HepG2 (cell line): ENCODE data around the gene TARBP2. TPM values are rescaled to one million over a fixed set of nuclear protein-coding genes. Genes with fewer than 3 reads are reported as not detected.

Experiments used
- ATAC-seq: fragments of 200-7000 bp; cut with Tn5 transposase; 3 replicates; pipeline ENCODE4 v1.9.1; 2020; ENCODE audit warnings: mild to moderate bottlenecking, moderate library complexity
- BruUV-seq: library from RNA; stranded (reverse); fragments of 400-500 nt; replicated peaks from 2 replicates; lab custom pipeline; 2021; lab: Mats Ljungman, UMichigan
- CTCF ChIA-PET: fragments of 300-600 bp; formaldehyde crosslinking; extraction: SDS; loops from one replicate; lab custom pipeline; 2021; ENCODE audit warnings: low total read pairs, inconsistent platforms, low intra/inter-chr PET ratio; lab: Yijun Ruan, JAX
- POLR2A ChIA-PET: fragments of 350-600 bp; sonication (Branson Sonifier 250); formaldehyde crosslinking; loops from one replicate; lab custom pipeline; 2020; ENCODE audit warnings: antibody characterized with exemption, inconsistent platforms; lab: Yijun Ruan, JAX
- DNase-seq: peaks from one replicate; pipeline ENCODE4 v3.0.0-alpha.2; 2015; ENCODE audit warnings: low spot score
- FAIRE-seq: peaks from 3 replicates; lab custom pipeline; 2011; peaks lifted over from hg19 to GRCh38; lab: Jason Lieb, UNC
- H2AFZ ChIP-seq: one replicate; pipeline ENCODE4 v1.6.1; 2011; ENCODE audit warnings: low read length, inconsistent platforms
- H3K27ac ChIP-seq: fragments of 300-600 bp; 3 replicates; pipeline ENCODE4 v1.8.0; 2011; ENCODE audit warnings: mixed run types, mild to moderate bottlenecking, mixed read lengths, low read length, inconsistent platforms; ENCODE audit not compliant: insufficient read depth; ENCODE audit errors: extremely low read length
- H3K27me3 ChIP-seq, 2 experiments: fragments of 200-600 bp in 1 of 2; 2 replicates in 1 of 2; 3 replicates in 1 of 2; pipeline versions ENCODE4 v1.6.0 to v1.8.0; 2011; ENCODE audit warnings: low read length in 2 of 2, mild to moderate bottlenecking in 2 of 2, moderate library complexity in 2 of 2, inconsistent platforms in 1 of 2; ENCODE audit not compliant: insufficient read depth in 2 of 2, control insufficient read depth in 1 of 2
- H3K36me3 ChIP-seq, 2 experiments: fragments of 200-600 bp in 1 of 2; replicated peaks in 1 of 2; 2 replicates in 1 of 2; 3 replicates in 1 of 2; pipeline versions ENCODE4 v1.5.1 to v1.8.0; 2011; ENCODE audit warnings: low read length in 2 of 2, inconsistent platforms in 1 of 2; ENCODE audit not compliant: insufficient read depth in 2 of 2, control insufficient read depth in 1 of 2
- H3K4me1 ChIP-seq: 2 replicates; pipeline ENCODE4 v1.5.1; 2012; ENCODE audit warnings: low read length, inconsistent platforms; ENCODE audit not compliant: insufficient read depth
- H3K4me2 ChIP-seq: 2 replicates; pipeline ENCODE4 v1.6.0; 2011; ENCODE audit warnings: low read depth, low read length, inconsistent platforms
- H3K4me3 ChIP-seq, 3 experiments: fragments of 200-600 bp in 1 of 3; sonication (generic), shearing (Covaris generic) in 1 of 3; replicated peaks in 1 of 3; 2 replicates each; pipeline ENCODE4 v1.5.1; 2011 to 2016; ENCODE audit warnings: low read length in 3 of 3, inconsistent platforms in 2 of 3, low read depth in 2 of 3, mild to moderate bottlenecking in 2 of 3, control low read depth in 1 of 3, mixed read lengths in 1 of 3; ENCODE audit not compliant: insufficient read depth in 1 of 3
- H3K79me2 ChIP-seq: one replicate; pipeline ENCODE4 v1.6.1; 2011; ENCODE audit warnings: low read length, inconsistent platforms; ENCODE audit not compliant: insufficient read depth
- H3K9ac ChIP-seq: 2 replicates; pipeline ENCODE4 v1.6.0; 2011; ENCODE audit warnings: mild to moderate bottlenecking, low read depth, low read length, inconsistent platforms; ENCODE audit not compliant: insufficient read depth
- H3K9me3 ChIP-seq: 2 replicates; pipeline ENCODE4 v1.5.1; 2012; ENCODE audit warnings: mild to moderate bottlenecking, low read length
- H4K20me1 ChIP-seq: 2 replicates; pipeline ENCODE4 v1.6.0; 2011; ENCODE audit warnings: inconsistent platforms, mild to moderate bottlenecking, low read length, moderate library complexity; ENCODE audit not compliant: insufficient read depth
- AGO2 ChIP-seq: fragments of 200-400 bp; formaldehyde crosslinking; optimal IDR thresholded peaks from 2 replicates; pipeline ENCODE3; 2017; ENCODE audit warnings: mild to moderate bottlenecking, low read depth, low read length, moderate library complexity
- ETV6 ChIP-seq: sonication (generic); formaldehyde crosslinking; conservative IDR thresholded peaks from 2 replicates; pipeline ENCODE4 v1.4.0; 2020; ENCODE audit warnings: missing genetic modification reagents
- KDM5B ChIP-seq: sonication (generic); formaldehyde crosslinking; IDR thresholded peaks from 2 replicates; pipeline ENCODE4 v1.4.0; 2020; ENCODE audit warnings: missing genetic modification reagents, mild to moderate bottlenecking, borderline replicate concordance
- MAZ ChIP-seq, 2 experiments: sonication (generic) in 1 of 2; formaldehyde crosslinking in 1 of 2; IDR thresholded peaks; 2 replicates each; pipeline versions ENCODE4 v1.5.0 to v1.6.1; 2012 to 2020; ENCODE audit warnings: low read depth in 2 of 2, mild to moderate bottlenecking in 2 of 2, borderline replicate concordance in 1 of 2, improper control_type of control experiment in 1 of 2, low read length in 1 of 2, missing genetic modification reagents in 1 of 2, moderate library complexity in 1 of 2
- MEIS2 ChIP-seq: sonication (generic); formaldehyde crosslinking; IDR thresholded peaks from 2 replicates; pipeline ENCODE4 v1.9.0; 2021; ENCODE audit warnings: mild to moderate bottlenecking, missing genetic modification reagents
- MTF2 ChIP-seq: sonication (generic); formaldehyde crosslinking; IDR thresholded peaks from 2 replicates; pipeline ENCODE4 v1.5.0; 2020; ENCODE audit warnings: missing genetic modification reagents, borderline replicate concordance
- NFRKB ChIP-seq: fragments of 450-650 bp; IDR thresholded peaks from 2 replicates; pipeline ENCODE4 v1.6.1; 2017
- PATZ1 ChIP-seq: sonication (generic); formaldehyde crosslinking; IDR thresholded peaks from 2 replicates; pipeline ENCODE4 v1.4.0; 2020; ENCODE audit warnings: missing genetic modification reagents
- TBP ChIP-seq: sonication (generic); formaldehyde crosslinking; IDR thresholded peaks from 2 replicates; pipeline ENCODE4 v1.5.0; 2020; ENCODE audit warnings: missing genetic modification reagents
- TRIM24 ChIP-seq: sonication (generic); formaldehyde crosslinking; IDR thresholded peaks from 2 replicates; pipeline ENCODE4 v1.8.0; 2022; ENCODE audit warnings: mild to moderate bottlenecking, missing genetic modification reagents
- ZBTB7B ChIP-seq: sonication (generic); formaldehyde crosslinking; IDR thresholded peaks from 2 replicates; pipeline ENCODE4 v1.4.0; 2020; ENCODE audit warnings: missing genetic modification reagents
- ZC3H13 ChIP-seq: sonication (generic); formaldehyde crosslinking; IDR thresholded peaks from 2 replicates; pipeline ENCODE4 v1.8.1; 2023; ENCODE audit warnings: mild to moderate bottlenecking, missing genetic modification reagents, moderate library complexity
- ZFP91 ChIP-seq: sonication (generic); formaldehyde crosslinking; IDR thresholded peaks from 2 replicates; pipeline ENCODE4 v1.9.0; 2022; ENCODE audit warnings: missing genetic modification reagents, mild to moderate bottlenecking, borderline replicate concordance
- ZNF234 ChIP-seq: sonication (generic); formaldehyde crosslinking; conservative IDR thresholded peaks from 2 replicates; pipeline ENCODE4 v1.5.1; 2020; ENCODE audit warnings: mild to moderate bottlenecking, missing genetic modification reagents
- WGBS: methylation state at CpG from one replicate; pipeline ENCODE4 v1.1.6; 2017; ENCODE audit warnings: low lambda C conversion rate; 5-methylcytosine and 5-hydroxymethylcytosine counted together
- in situ Hi-C: cut with HindIII; loops from 2 replicates; pipeline ENCODE4 v1.10.0; 2017; ENCODE audit warnings: low pct_unique_long_range_greater_than_20kb; ENCODE audit not compliant: extremely low pct_ligation_motif_present
- intact Hi-C: fragments of 100-400 bp; cut with micrococcal nuclease; formaldehyde crosslinking; loops from one replicate; pipeline ENCODE4 v1.10.0; 2022; ENCODE audit not compliant: unreplicated experiment
- polyA plus RNA-seq, 8 experiments: library from polyadenylated mRNA; depleted of rRNA in 3 of 8; stranded (reverse) in 7 of 8; unstranded in 1 of 8; fragments of >200 nt; fragmentation: Illumina TruSeq in 4 of 8; extraction: Trizol in 4 of 8; gene quantifications; 2 replicates each; pipeline versions ENCODE4 v1.2.1 to v1.2.3, GENCODE V29; 2011 to 2016; ENCODE audit warnings: low read depth in 4 of 8, missing spikeins in 1 of 8, mixed read lengths in 1 of 8; ENCODE audit not compliant: insufficient read depth in 1 of 8
- total RNA-seq, 5 experiments: library from RNA; depleted of rRNA; stranded (reverse); fragments of >200 nt; fragmentation: Illumina TruSeq; extraction: Trizol; gene quantifications; 2 replicates each; pipeline ENCODE4 v1.2.3, GENCODE V29; 2016; ENCODE audit warnings: low read depth in 1 of 5

TARBP2 gene
- total and polyA plus RNA-seq, 2 of the 13 experiments (the other 11 are each of a cell fraction or from before 2014, with no cell fraction given) = 47.0 to 55.5 TPM

DNA sequence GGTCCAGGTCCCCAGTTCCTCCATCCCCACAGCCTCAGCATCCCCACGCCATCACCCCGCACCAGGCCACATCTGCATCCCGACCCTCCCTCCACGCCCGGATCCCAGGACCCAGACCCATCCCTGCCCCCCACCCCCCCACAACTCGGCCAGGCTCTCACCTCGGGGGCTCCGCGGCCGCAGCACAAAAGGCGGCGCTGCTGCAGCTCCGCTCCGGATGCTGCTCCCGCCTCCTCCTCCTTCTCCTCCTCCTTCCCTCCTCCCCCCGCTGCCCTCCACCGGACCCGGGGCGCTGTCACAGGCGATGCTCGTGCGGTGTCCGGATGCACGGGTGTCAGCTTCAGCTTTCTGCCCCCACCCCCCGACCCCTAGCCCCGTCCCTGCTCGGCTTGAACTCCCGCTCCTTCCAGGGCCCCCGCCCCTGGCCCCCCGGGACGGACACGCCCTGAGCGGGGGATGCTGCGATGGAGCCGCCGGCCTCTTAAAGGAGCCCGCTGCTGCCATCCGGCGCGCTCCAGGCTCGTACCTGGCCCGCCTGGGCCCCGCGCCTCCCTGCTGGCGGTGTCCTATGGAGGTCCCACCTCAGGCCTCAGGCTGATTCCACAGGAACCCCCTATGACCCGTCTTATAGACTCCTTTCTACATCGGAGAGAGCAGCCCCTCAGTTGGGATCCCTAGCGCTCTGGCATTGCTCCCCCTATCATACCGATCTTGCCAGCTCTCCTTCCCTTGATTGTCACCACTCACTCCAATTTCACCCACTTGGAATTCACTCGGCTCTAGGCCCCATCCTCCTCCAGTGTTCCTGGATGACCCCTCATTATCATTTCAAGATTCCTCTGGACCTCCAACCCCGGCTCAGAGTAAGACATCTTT lies 1.6 kb upstream of the TARBP2 start, which contains the start of gene MAP3K12 (continued):
- TF ChIP-seq TRIM24 = no peak
- peak; percentile 88 for TF ChIP-seq ZFP91 (CRISPR knock-in tag)
- peak; percentile 71; the same call in 1 of the 2 replicates for TF ChIP-seq ZC3H13 (CRISPR knock-in tag)
- TF ChIP-seq AGO2 = peak; percentile 73
- no peak for TF ChIP-seq KDM5B
- peak; percentile 62; the same call in 1 of the 2 replicates for TF ChIP-seq MAZ (IDR thresholded peaks at IDR 0.05; ENCODE audit: borderline replicate concordance, low read depth, low read length)
- no peak for TF ChIP-seq MAZ (CRISPR knock-in tag; IDR thresholded peaks at IDR 0.05; ENCODE audit: low read depth)

- in situ Hi-C loops = loop anchor here (5.0 kb wide), 1 partner anchor 173 kb away; no protein-coding TSS in a partner anchor
- Histone ChIP-seq H3K79me2 (peaks cover 16% of the 10 kb centered on the region), H3K4me3 (peak overlapping the region; percentile 69 to 78 (median 73)), H3K9ac (peak overlapping the region; percentile 81), H3K27ac (peak overlapping the region; percentile 88), H3K27me3 (no peaks in the 10 kb centered on the region; a peak in 1 of 5 replicates), H4K20me1 (no peaks in the 10 kb centered on the region), H3K4me2 (peak overlapping the region; percentile 90), H3K4me1 (peaks cover 54% of the 10 kb centered on the region), H2AFZ (no peak overlapping the region), H3K36me3 (peaks cover 6 to 14% of the 10 kb centered on the region in 2 experiments; a peak in 4 of 5 replicates), H3K9me3 (no peaks in the 10 kb centered on the region)
- FAIRE-seq = no peak
- intact Hi-C loops = loop anchor here (2.0 kb wide), 2 partner anchors 151 to 179 kb away; partner anchors contain the start of gene AAAS
- peak; percentile 80 for ATAC-seq
- TSS peak; percentile 91 for BruUV-seq
- POLR2A ChIA-PET = interaction anchor here (0.7 to 3.4 kb wide), 42 partner anchors 8 to 780 kb away, joined by 3 to 58 read pairs (median 7); partner anchors contain the start of genes AAAS, ATF7, ATP5MC2 and CBX5
- WGBS = 0% methylated on average over 8 of the region's 17 CpGs
- CTCF ChIA-PET = no interaction called here
- peak; percentile 44 for DNase-seq
- TF ChIP-seq NFRKB (no peak), MEIS2 (CRISPR knock-in tag) (0 out of 2 replicates have a peak, but pooled peaks have one; percentile 17), ZBTB7B (0 out of 2 replicates have a peak, but pooled peaks have one; percentile 54), PATZ1 (CRISPR knock-in tag) (peak; percentile 7; the same call in 1 of the 2 replicates), MTF2 (CRISPR knock-in tag) (peak; percentile 12; the same call in 1 of the 2 replicates), TBP (CRISPR knock-in tag) (no peak), ZNF234 (CRISPR knock-in tag) (no peak), ETV6 (no peak)
Measured at GRCh38 chr12:53500142-53500775, 824 bp upstream of the TARBP2 start.
